PC-3 (cell line): ENCODE measurements around the gene LIX1L. TPM values are rescaled to one million over a fixed set of nuclear protein-coding genes. Genes with fewer than 3 reads are reported as not detected.

Experiments
- ATAC-seq: fragments of 200-7000 bp; cut with Tn5 transposase; 2 replicates; pipeline ENCODE4 v1.9.1; 2020; ENCODE audit warnings: mild to moderate bottlenecking, moderate library complexity
- BruUV-seq: library from RNA; stranded (reverse); fragments of 400-500 nt; replicated peaks from 2 replicates; lab custom pipeline; 2021; lab: Mats Ljungman, UMichigan
- CTCF ChIA-PET: fragments of 300-600 bp; sonication (Branson Sonifier 250); formaldehyde crosslinking; loops from one replicate; lab custom pipeline; 2022; ENCODE audit warnings: antibody characterized with exemption; lab: Charles Lee
- POLR2A ChIA-PET: fragments of 300-600 bp; sonication (Branson Sonifier 250); formaldehyde crosslinking; loops from one replicate; lab custom pipeline; 2022; ENCODE audit warnings: antibody characterized with exemption; ENCODE audit not compliant: unreplicated experiment; lab: Charles Lee
- DNase-seq: peaks from one replicate; pipeline ENCODE4 v3.0.0-alpha.2; 2015
- H2AFZ ChIP-seq: fragments of 300-600 bp; sonication (generic); 2 replicates; pipeline ENCODE4 v1.6.0; 2016; ENCODE audit warnings: antibody characterized with exemption, low read length
- H3F3A ChIP-seq: fragments of 300-600 bp; sonication (generic); one replicate; pipeline ENCODE4 v1.6.0; 2017; ENCODE audit warnings: antibody characterized with exemption, low read length, control low read depth, mild to moderate bottlenecking; ENCODE audit not compliant: unreplicated experiment
- H3K27ac ChIP-seq: fragments of 300-600 bp; sonication (generic); 2 replicates; pipeline ENCODE4 v1.5.1; 2016; ENCODE audit warnings: mild to moderate bottlenecking, low read length
- H3K27me3 ChIP-seq: fragments of 300-600 bp; sonication (generic); 2 replicates; pipeline ENCODE4 v1.6.1; 2016; ENCODE audit warnings: low read length, mixed read lengths
- H3K36me3 ChIP-seq: fragments of 300-600 bp; sonication (generic); 2 replicates; pipeline ENCODE4 v1.6.1; 2016; ENCODE audit warnings: low read depth, mixed run types, low read length, mixed read lengths
- H3K4me1 ChIP-seq: fragments of 300-600 bp; sonication (generic); 2 replicates; pipeline ENCODE4 v1.5.1; 2016; ENCODE audit warnings: low read length; ENCODE audit not compliant: insufficient read depth
- H3K4me2 ChIP-seq: fragments of 300-600 bp; sonication (generic); 2 replicates; pipeline ENCODE4 v1.6.0; 2016; ENCODE audit warnings: low read length
- H3K4me3 ChIP-seq: fragments of 300-600 bp; sonication (generic); 2 replicates; pipeline ENCODE4 v1.5.1; 2016; ENCODE audit warnings: mild to moderate bottlenecking, low read length, mixed read lengths
- H3K79me2 ChIP-seq: fragments of 300-600 bp; sonication (generic); 2 replicates; pipeline ENCODE4 v1.6.1; 2017; ENCODE audit warnings: low read length, mixed read lengths
- H3K9ac ChIP-seq: fragments of 300-600 bp; sonication (generic); 2 replicates; pipeline ENCODE4 v1.6.0; 2016; ENCODE audit warnings: mild to moderate bottlenecking, low read length
- H3K9me2 ChIP-seq: fragments of 300-600 bp; sonication (generic); replicated peaks from 2 replicates; pipeline ENCODE4 v1.6.1; 2016; ENCODE audit warnings: mixed run types, low read length, mixed read lengths
- H3K9me3 ChIP-seq: fragments of 300-600 bp; sonication (generic); 2 replicates; pipeline ENCODE4 v1.6.1; 2016; ENCODE audit warnings: low read length, mixed read lengths
- H4K20me1 ChIP-seq: fragments of 300-600 bp; sonication (generic); 2 replicates; pipeline ENCODE4 v1.6.1; 2016; ENCODE audit warnings: low read length, mixed read lengths
- EZH2 ChIP-seq: fragments of 300-600 bp; sonication (generic); IDR thresholded peaks from one replicate; pipeline ENCODE4 v1.6.1; 2017; ENCODE audit warnings: antibody characterized with exemption, mild to moderate bottlenecking, low read length; ENCODE audit not compliant: unreplicated experiment
- EZH2phosphoT487 ChIP-seq: fragments of 300-600 bp; sonication (generic); IDR thresholded peaks from 2 replicates; pipeline ENCODE4 v1.6.1; 2018; ENCODE audit warnings: mild to moderate bottlenecking, antibody characterized with exemption, low read length, borderline replicate concordance
- intact Hi-C: fragments of 100-400 bp; cut with micrococcal nuclease; formaldehyde crosslinking; loops from 2 replicates; pipeline ENCODE4 v1.9.0; 2023
- total RNA-seq: library from RNA; depleted of rRNA; stranded (reverse); fragments of >200 nt; gene quantifications from 2 replicates; pipeline ENCODE4 v1.2.3, GENCODE V29; 2014
- TF ChIP-seq, protein P1 (sequence below): fragments of 300-600 bp; sonication (generic); conservative IDR thresholded peaks from 2 replicates; pipeline ENCODE4 v1.5.1; 2017; ENCODE audit warnings: antibody characterized with exemption, low read depth, mild to moderate bottlenecking, low read length

Gene LIX1L
- total RNA-seq, 1 experiment from 2014 or later = 12.5 TPM

DNA sequence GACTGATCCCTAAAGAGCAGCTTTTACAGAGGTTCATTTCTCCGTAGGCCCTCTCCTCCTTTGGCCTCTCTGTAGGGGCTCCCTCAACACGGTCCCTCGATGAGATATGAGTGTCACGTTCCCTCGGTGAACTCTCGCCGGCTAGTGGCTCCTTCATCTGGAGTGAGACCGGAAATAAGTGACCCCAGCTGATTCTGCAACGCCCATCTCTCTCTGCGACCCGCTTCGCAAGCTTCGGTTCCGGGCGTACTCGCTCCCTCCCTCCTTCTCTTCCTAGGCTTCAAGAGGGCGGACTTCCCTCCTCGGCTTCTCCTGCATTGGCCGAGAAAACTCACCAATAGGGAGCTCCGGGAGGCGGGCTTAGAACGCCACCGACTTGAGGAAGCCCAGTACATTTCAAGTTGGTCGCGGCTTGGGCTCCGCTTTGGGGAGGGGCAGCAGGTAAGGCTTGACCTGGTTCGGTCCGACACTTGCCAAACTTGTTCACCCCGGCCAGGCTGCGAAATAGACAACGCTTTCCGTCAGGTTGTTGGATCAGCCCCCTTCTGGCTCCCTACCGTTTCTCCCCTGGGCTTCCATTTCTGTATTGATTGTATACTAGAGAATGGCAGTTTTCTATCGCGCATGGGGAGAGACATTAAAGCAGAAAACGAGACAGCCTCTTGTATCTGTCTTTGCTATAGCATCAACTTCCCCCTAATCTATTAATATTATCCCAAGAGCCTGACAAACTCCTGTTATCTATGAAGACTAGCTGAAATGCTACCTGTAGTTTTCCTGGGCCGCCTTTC is 6.7 kb upstream of the LIX1L start, which contains the start of the genes ANKRD34A and POLR3GL:
TSS of gene ANKRD34A (minus strand) at position 248 of the 791 bp plus-strand sequence. CDS start 2,816 bp downstream, outside the sequence.
TSS of gene POLR3GL (plus strand) at position 363 of the 791 bp plus-strand sequence. CDS start 10,176 bp downstream, outside the sequence.
- intact Hi-C loops = loop anchor here (1.0 kb wide), 4 partner anchors 15 to 105 kb away; partner anchors contain the start of gene PIAS3
- no peak for TF ChIP-seq EZH2phosphoT487
- TF ChIP-seq, protein P1, sequence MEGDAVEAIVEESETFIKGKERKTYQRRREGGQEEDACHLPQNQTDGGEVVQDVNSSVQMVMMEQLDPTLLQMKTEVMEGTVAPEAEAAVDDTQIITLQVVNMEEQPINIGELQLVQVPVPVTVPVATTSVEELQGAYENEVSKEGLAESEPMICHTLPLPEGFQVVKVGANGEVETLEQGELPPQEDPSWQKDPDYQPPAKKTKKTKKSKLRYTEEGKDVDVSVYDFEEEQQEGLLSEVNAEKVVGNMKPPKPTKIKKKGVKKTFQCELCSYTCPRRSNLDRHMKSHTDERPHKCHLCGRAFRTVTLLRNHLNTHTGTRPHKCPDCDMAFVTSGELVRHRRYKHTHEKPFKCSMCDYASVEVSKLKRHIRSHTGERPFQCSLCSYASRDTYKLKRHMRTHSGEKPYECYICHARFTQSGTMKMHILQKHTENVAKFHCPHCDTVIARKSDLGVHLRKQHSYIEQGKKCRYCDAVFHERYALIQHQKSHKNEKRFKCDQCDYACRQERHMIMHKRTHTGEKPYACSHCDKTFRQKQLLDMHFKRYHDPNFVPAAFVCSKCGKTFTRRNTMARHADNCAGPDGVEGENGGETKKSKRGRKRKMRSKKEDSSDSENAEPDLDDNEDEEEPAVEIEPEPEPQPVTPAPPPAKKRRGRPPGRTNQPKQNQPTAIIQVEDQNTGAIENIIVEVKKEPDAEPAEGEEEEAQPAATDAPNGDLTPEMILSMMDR = no peak
- TF ChIP-seq EZH2 = no peak
- peak within 1 kb of the TSS; percentile 56 for H3K9ac ChIP-seq
- no peaks in the 10 kb centered on the region for H3K36me3 ChIP-seq
- peak within 1 kb of the TSS; percentile 76 for H3K4me3 ChIP-seq
- H3K27me3 ChIP-seq = no peaks in the 10 kb centered on the region
- H2AFZ ChIP-seq = peak within 1 kb of the TSS; percentile 87
- no peaks in the 10 kb centered on the region for H3K79me2 ChIP-seq
- peak within 1 kb of the TSS; percentile 91 for H3K4me2 ChIP-seq
- peak; percentile 84 for ATAC-seq
- peak within 1 kb of the TSS; percentile 3; the same call in 1 of the 2 replicates for H3K27ac ChIP-seq
- POLR2A ChIA-PET = interaction anchor here (0.5 to 1.2 kb wide), 6 partner anchors 16 to 1720 kb away, joined by 3 to 9 read pairs (median 3); partner anchors contain the start of gene RBM8A
- H4K20me1 ChIP-seq = no peaks in the 10 kb centered on the region
- BruUV-seq = TSS peak; percentile 85
- H3K9me3 ChIP-seq = no peaks in the 10 kb centered on the region
- peaks cover 35% of the 10 kb centered on the region for H3K4me1 ChIP-seq
- DNase-seq = peak; percentile 99
- CTCF ChIA-PET = interaction anchor here (0.6 to 1.5 kb wide), 5 partner anchors 11 to 156 kb away, joined by 3 to 6 read pairs (median 4); partner anchors contain the start of gene PIAS3
- no peaks in the 10 kb centered on the region for H3K9me2 ChIP-seq
- no peaks in the 10 kb centered on the region for H3F3A ChIP-seq

DNA sequence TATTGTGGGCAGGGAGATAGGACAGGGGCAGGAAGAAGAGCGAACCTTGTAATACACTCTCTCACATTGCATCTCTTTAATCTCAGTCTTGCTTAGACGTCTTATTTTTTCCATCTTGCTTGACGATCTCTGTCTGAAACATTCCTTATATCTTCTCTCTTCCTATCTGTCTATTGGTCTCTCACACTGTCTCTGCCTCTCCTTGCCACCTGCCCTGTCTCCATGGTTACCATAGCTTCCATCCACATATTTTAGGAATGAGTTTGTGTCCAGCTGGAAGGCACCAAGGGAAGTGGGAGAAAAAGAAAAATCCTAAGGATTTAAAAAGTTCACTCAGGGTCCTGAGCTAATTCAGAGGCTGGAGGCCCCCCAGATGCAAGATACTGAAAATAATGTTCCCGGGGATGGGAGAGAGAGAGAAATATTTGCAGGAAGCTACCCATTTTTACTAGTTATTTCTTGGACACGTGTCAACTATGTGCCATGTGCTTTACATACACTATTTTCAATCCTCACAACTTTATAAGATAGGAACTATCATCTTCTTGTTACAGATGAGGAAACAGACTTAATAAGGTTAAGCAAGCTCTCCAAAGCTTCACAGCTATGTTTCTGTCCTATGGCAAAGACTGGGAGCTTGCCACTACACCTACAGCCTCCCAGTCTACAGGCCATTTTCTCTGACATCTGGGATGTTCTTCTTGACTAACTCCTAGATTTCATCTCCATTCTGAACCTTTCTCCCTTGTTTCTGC is 5.6 kb upstream of the LIX1L start:
- intact Hi-C loops = loop anchor here (1.0 kb wide), 4 partner anchors 16 to 104 kb away; partner anchors contain the start of gene PIAS3
- Histone ChIP-seq H3K9me2 (no peaks in the 10 kb centered on the region), H3K79me2 (no peaks in the 10 kb centered on the region), H3K4me2 (peak overlapping the region; percentile 91), H4K20me1 (no peaks in the 10 kb centered on the region), H3K9ac (peak overlapping the region; percentile 56), H3K9me3 (no peaks in the 10 kb centered on the region), H3K4me1 (peaks cover 37% of the 10 kb centered on the region), H3K27ac (peak overlapping the region; percentile 0; the same call in 1 of the 2 replicates), H3K36me3 (no peaks in the 10 kb centered on the region), H3K4me3 (peak overlapping the region; percentile 76), H3F3A (no peaks in the 10 kb centered on the region), H3K27me3 (no peaks in the 10 kb centered on the region), H2AFZ (peak overlapping the region; percentile 87)
- CTCF ChIA-PET = interaction anchor here (1.5 kb wide), 1 partner anchor 44 kb away, joined by 4 read pairs; no protein-coding TSS in a partner anchor
- DNase-seq (peak; percentile 83), ATAC-seq (peak; percentile 21)
- TF ChIP-seq EZH2 (no peak), EZH2phosphoT487 (no peak)
- TF ChIP-seq, protein P1 = no peak
- POLR2A ChIA-PET = interaction anchor here (0.7 to 1.2 kb wide), 2 partner anchors 36 to 189 kb away, joined by 3 to 5 read pairs; partner anchors contain the start of gene RBM8A
- BruUV-seq = no TSS peak
